H1 (cell line): ENCODE results near the gene URGCP. TPM values are rescaled to one million over a fixed set of nuclear protein-coding genes. Genes with fewer than 3 reads are reported as not detected.

Experiments used
- CTCF ChIA-PET: fragments of 300-600 bp; sonication (Branson Sonifier 250); formaldehyde crosslinking; loops from one replicate; lab custom pipeline; 2021; ENCODE audit not compliant: partially characterized antibody; lab: Charles Lee
- POLR2A ChIA-PET: fragments of 300-600 bp; sonication (Branson Sonifier 250); formaldehyde crosslinking; loops from one replicate; lab custom pipeline; 2021; ENCODE audit warnings: inconsistent platforms; ENCODE audit not compliant: partially characterized antibody; lab: Charles Lee
- DNase-seq, 2 experiments: peaks; one replicate each; pipeline versions ENCODE4 v3.0.0 to v3.0.0-alpha.2; 2010 to 2022; ENCODE audit warnings: low spot score in 2 of 2, low read depth in 1 of 2, mixed read lengths in 1 of 2
- FAIRE-seq: peaks from 2 replicates; lab custom pipeline; 2011; peaks lifted over from hg19 to GRCh38; lab: Jason Lieb, UNC
- H2AFZ ChIP-seq: 2 replicates; pipeline ENCODE4 v1.8.1; 2012; ENCODE audit warnings: low read length, inconsistent platforms
- H2AK5ac ChIP-seq: 2 replicates; pipeline ENCODE4 v1.6.1; 2013; ENCODE audit warnings: low read depth, low read length
- H2BK120ac ChIP-seq: replicated peaks from 2 replicates; pipeline ENCODE3; 2013; ENCODE audit warnings: low read depth, low read length, inconsistent platforms
- H2BK12ac ChIP-seq: 2 replicates; pipeline ENCODE4 v1.6.1; 2013; ENCODE audit warnings: low read depth, low read length
- H2BK15ac ChIP-seq: 2 replicates; pipeline ENCODE4 v1.6.1; 2013; ENCODE audit warnings: low read length
- H2BK20ac ChIP-seq: 2 replicates; pipeline ENCODE4 v1.6.1; 2013; ENCODE audit warnings: low read length
- H2BK5ac ChIP-seq: 2 replicates; pipeline ENCODE4 v1.6.1; 2013; ENCODE audit warnings: low read depth, low read length
- H3K14ac ChIP-seq: 2 replicates; pipeline ENCODE4 v1.6.1; 2013; ENCODE audit warnings: inconsistent platforms; ENCODE audit not compliant: insufficient read length
- H3K18ac ChIP-seq: 2 replicates; pipeline ENCODE4 v1.6.1; 2013; ENCODE audit warnings: low read length; ENCODE audit errors: extremely low read depth
- H3K23ac ChIP-seq: 2 replicates; pipeline ENCODE4 v1.6.1; 2013; ENCODE audit warnings: inconsistent platforms; ENCODE audit not compliant: insufficient read length
- H3K23me2 ChIP-seq: 2 replicates; pipeline ENCODE4 v1.6.1; 2013; ENCODE audit warnings: low read depth, low read length
- H3K27ac ChIP-seq: 2 replicates; pipeline ENCODE4 v1.6.1; 2011; ENCODE audit warnings: low read depth, low read length, inconsistent platforms
- H3K27me3 ChIP-seq, 4 experiments: replicated peaks in 1 of 4; 1 replicate in 1 of 4; 2 replicates in 3 of 4; pipeline versions ENCODE4 v1.6.1 to v1.8.1; 2011 to 2013; ENCODE audit warnings: low read length in 3 of 4, mild to moderate bottlenecking in 3 of 4, inconsistent platforms in 2 of 4, mixed read lengths in 2 of 4, moderate library complexity in 1 of 4; ENCODE audit not compliant: control insufficient read depth in 3 of 4, insufficient read depth in 3 of 4; ENCODE audit errors: extremely low read depth in 1 of 4
- H3K36me3 ChIP-seq, 4 experiments: 2 replicates each; pipeline versions ENCODE4 v1.6.1 to v1.8.1; 2011 to 2013; ENCODE audit warnings: mild to moderate bottlenecking in 4 of 4, low read length in 3 of 4, moderate library complexity in 2 of 4, control low read depth in 1 of 4, inconsistent platforms in 1 of 4; ENCODE audit not compliant: insufficient read depth in 4 of 4, control insufficient read depth in 2 of 4
- H3K4ac ChIP-seq: replicated peaks from 2 replicates; pipeline ENCODE3; 2013; ENCODE audit warnings: low read length, low read depth, mixed read lengths, inconsistent platforms; ENCODE audit not compliant: insufficient read length
- H3K4me1 ChIP-seq, 4 experiments: replicated peaks in 1 of 4; 1 replicate in 1 of 4; 2 replicates in 3 of 4; pipeline versions ENCODE4 v1.6.1 to v1.8.1; 2011 to 2013; ENCODE audit warnings: low read length in 3 of 4, inconsistent platforms in 2 of 4, mixed read lengths in 1 of 4; ENCODE audit not compliant: insufficient read depth in 4 of 4, control insufficient read depth in 3 of 4
- H3K4me2 ChIP-seq, 2 experiments: 2 replicates each; pipeline versions ENCODE4 v1.6.1 to v1.8.1; 2011 to 2013; ENCODE audit warnings: low read depth in 2 of 2, low read length in 2 of 2, control low read depth in 1 of 2, inconsistent platforms in 1 of 2, mild to moderate bottlenecking in 1 of 2; ENCODE audit not compliant: insufficient read depth in 1 of 2
- H3K4me3 ChIP-seq, 4 experiments: fragments of 200-600, 300-600 bp in 1 of 4; sonication (generic), shearing (Covaris generic), sonication (Bioruptor Twin) in 1 of 4; 2 replicates each; pipeline versions ENCODE4 v1.5.1 to v1.8.1; 2011 to 2016; ENCODE audit warnings: low read length in 4 of 4, low read depth in 3 of 4, control low read depth in 2 of 4, inconsistent platforms in 2 of 4, mild to moderate bottlenecking in 2 of 4, mixed read lengths in 1 of 4, moderate library complexity in 1 of 4; ENCODE audit not compliant: insufficient read depth in 2 of 4; ENCODE audit errors: extremely low read depth in 1 of 4
- H3K56ac ChIP-seq: replicated peaks from 2 replicates; pipeline ENCODE3; 2013; ENCODE audit warnings: low read depth, mild to moderate bottlenecking, mixed read lengths, low read length, inconsistent platforms; ENCODE audit not compliant: insufficient read length
- H3K79me1 ChIP-seq: 2 replicates; pipeline ENCODE4 v1.6.1; 2013; ENCODE audit warnings: low read depth, low read length, control low read depth
- H3K79me2 ChIP-seq, 2 experiments: 2 replicates each; pipeline versions ENCODE4 v1.6.1 to v1.8.1; 2012 to 2013; ENCODE audit warnings: low read length in 2 of 2, mild to moderate bottlenecking in 2 of 2, inconsistent platforms in 1 of 2; ENCODE audit not compliant: insufficient read depth in 2 of 2, control insufficient read depth in 1 of 2
- H3K9ac ChIP-seq, 4 experiments: replicated peaks in 1 of 4; 1 replicate in 1 of 4; 2 replicates in 3 of 4; pipeline versions ENCODE4 v1.6.1 to v1.8.1; 2011 to 2013; ENCODE audit warnings: low read depth in 3 of 4, low read length in 3 of 4, control low read depth in 2 of 4, mild to moderate bottlenecking in 2 of 4, moderate library complexity in 2 of 4, inconsistent platforms in 1 of 4; ENCODE audit errors: extremely low read depth in 1 of 4
- H3K9me3 ChIP-seq, 2 experiments: 2 replicates each; pipeline versions ENCODE4 v1.6.1 to v1.8.1; 2012 to 2013; ENCODE audit warnings: mild to moderate bottlenecking in 2 of 2, moderate library complexity in 2 of 2, control low read depth in 1 of 2, inconsistent platforms in 1 of 2, low read depth in 1 of 2, low read length in 1 of 2, mixed read lengths in 1 of 2; ENCODE audit not compliant: insufficient read depth in 2 of 2
- H4K20me1 ChIP-seq, 2 experiments: replicated peaks in 1 of 2; 2 replicates each; pipeline versions ENCODE3 to v1.8.1; 2011 to 2013; ENCODE audit warnings: inconsistent platforms in 2 of 2, low read length in 2 of 2, mild to moderate bottlenecking in 1 of 2; ENCODE audit not compliant: insufficient read depth in 2 of 2, control insufficient read depth in 1 of 2
- H4K5ac ChIP-seq: 2 replicates; pipeline ENCODE4 v1.6.1; 2013; ENCODE audit warnings: low read length, low read depth, mixed read lengths, inconsistent platforms; ENCODE audit not compliant: insufficient read length
- H4K8ac ChIP-seq: 2 replicates; pipeline ENCODE4 v1.8.0; 2013; ENCODE audit warnings: mild to moderate bottlenecking, moderate library complexity, low read length, inconsistent platforms; ENCODE audit not compliant: insufficient read depth; ENCODE audit errors: extremely low read depth
- H4K91ac ChIP-seq: replicated peaks from 2 replicates; pipeline ENCODE3; 2013; ENCODE audit warnings: low read length, mixed read lengths, inconsistent platforms; ENCODE audit not compliant: insufficient read length
- BRCA1 ChIP-seq: IDR thresholded peaks from 2 replicates; pipeline ENCODE4 v1.6.1; 2012; ENCODE audit warnings: low read depth, low read length, improper control_type of control experiment
- CREB1 ChIP-seq: IDR thresholded peaks from 2 replicates; pipeline ENCODE4 v1.6.1; 2012; ENCODE audit warnings: inconsistent platforms
- FOSL1 ChIP-seq: IDR thresholded peaks from 2 replicates; pipeline ENCODE4 v1.6.1; 2011; ENCODE audit warnings: mild to moderate bottlenecking, low read depth, low read length, moderate library complexity; ENCODE audit not compliant: insufficient read depth
- JUN ChIP-seq: IDR thresholded peaks from 2 replicates; pipeline ENCODE4 v1.6.1; 2011; ENCODE audit warnings: low read depth, mild to moderate bottlenecking, improper control_type of control experiment, low read length
- JUND ChIP-seq: IDR thresholded peaks from 2 replicates; pipeline ENCODE4 v1.6.1; 2011; ENCODE audit warnings: mild to moderate bottlenecking, improper control_type of control experiment, low read length
- NANOG ChIP-seq: IDR thresholded peaks from 2 replicates; pipeline ENCODE4 v1.6.1; 2011; ENCODE audit warnings: low read length, low read depth, mild to moderate bottlenecking, inconsistent platforms; ENCODE audit not compliant: insufficient read depth, poor library complexity, severe bottlenecking
- NRF1 ChIP-seq: IDR thresholded peaks from 2 replicates; pipeline ENCODE4 v1.6.1; 2011; ENCODE audit warnings: mild to moderate bottlenecking, low read depth, low read length, improper control_type of control experiment
- POLR2A ChIP-seq, 2 experiments: IDR thresholded peaks; 1 replicate in 1 of 2; 2 replicates in 1 of 2; pipeline ENCODE4 v1.6.1; 2011; ENCODE audit warnings: low read depth in 2 of 2, low read length in 2 of 2, mild to moderate bottlenecking in 2 of 2; ENCODE audit errors: control extremely low read depth in 1 of 2
- RXRA ChIP-seq: IDR thresholded peaks from 2 replicates; pipeline ENCODE4 v1.6.1; 2011; ENCODE audit warnings: low read depth, mild to moderate bottlenecking, low read length, moderate library complexity; ENCODE audit not compliant: insufficient read depth
- SAP30 ChIP-seq: fragments of 300-600 bp; sonication (generic); IDR thresholded peaks from 2 replicates; pipeline ENCODE4 v1.7.1; 2012; ENCODE audit warnings: low read length, moderate library complexity, mild to moderate bottlenecking, inconsistent platforms; ENCODE audit not compliant: insufficient read depth, insufficient replicate concordance
- SIX5 ChIP-seq: IDR thresholded peaks from 2 replicates; pipeline ENCODE4 v1.6.1; 2011; ENCODE audit warnings: mild to moderate bottlenecking, low read depth, low read length
- SP4 ChIP-seq: IDR thresholded peaks from 2 replicates; pipeline ENCODE4 v1.6.1; 2012; ENCODE audit warnings: low read length, inconsistent platforms
- TBP ChIP-seq: IDR thresholded peaks from 2 replicates; pipeline ENCODE4 v1.6.1; 2011; ENCODE audit warnings: low read depth, low read length, improper control_type of control experiment
- ZNF274 ChIP-seq: IDR thresholded peaks from 2 replicates; pipeline ENCODE4 v1.7.0; 2012; ENCODE audit warnings: low read length, borderline replicate concordance; ENCODE audit errors: extremely low read depth
- WGBS, 2 experiments: shearing (Covaris generic) in 1 of 2; methylation state at CpG; one replicate each; pipeline versions ENCODE4 v1.1.6 to v1.1.7; 2013 to 2015; ENCODE audit warnings: low lambda C conversion rate in 2 of 2, mixed read lengths in 2 of 2, inconsistent platforms in 1 of 2, low coverage in 1 of 2, missing lambda C conversion rate in 1 of 2; ENCODE audit not compliant: insufficient replicate concordance in 2 of 2, insufficient coverage in 1 of 2, insufficient read length in 1 of 2; ENCODE audit errors: extremely low coverage in 1 of 2, missing lambda C conversion rate in 1 of 2; 5-methylcytosine and 5-hydroxymethylcytosine counted together
- polyA plus RNA-seq, 7 experiments: library from polyadenylated mRNA; depleted of rRNA in 3 of 7; stranded (reverse) in 5 of 7; unstranded in 2 of 7; fragments of >200 nt in 5 of 7; fragments of 200-250 nt in 2 of 7; gene quantifications; 1 replicate in 5 of 7; 2 replicates in 1 of 7; 4 replicates in 1 of 7; pipeline versions ENCODE4 v1.2.1 to v1.2.3, GENCODE V29; 2011 to 2013; ENCODE audit warnings: missing spikeins in 2 of 7, mixed read lengths in 2 of 7
- total RNA-seq: library from RNA; stranded (reverse); fragmentation: NEBNext Ultra II Directional; extraction: Animal tissue kit (Norgen Biotek cat#: 25700); gene quantifications from 2 replicates; pipeline ENCODE4 v1.2.1, GENCODE V29; 2021
- TF ChIP-seq, protein P1 (sequence below): IDR thresholded peaks from 2 replicates; pipeline ENCODE4 v1.6.1; 2011; ENCODE audit warnings: low read depth, mild to moderate bottlenecking, low read length; ENCODE audit not compliant: insufficient read depth

The URGCP gene
- total and polyA plus RNA-seq, 2 of the 8 experiments (the other 6 are each of a cell fraction or from before 2014, with no cell fraction given) = 9.0 to 18.7 TPM

DNA sequence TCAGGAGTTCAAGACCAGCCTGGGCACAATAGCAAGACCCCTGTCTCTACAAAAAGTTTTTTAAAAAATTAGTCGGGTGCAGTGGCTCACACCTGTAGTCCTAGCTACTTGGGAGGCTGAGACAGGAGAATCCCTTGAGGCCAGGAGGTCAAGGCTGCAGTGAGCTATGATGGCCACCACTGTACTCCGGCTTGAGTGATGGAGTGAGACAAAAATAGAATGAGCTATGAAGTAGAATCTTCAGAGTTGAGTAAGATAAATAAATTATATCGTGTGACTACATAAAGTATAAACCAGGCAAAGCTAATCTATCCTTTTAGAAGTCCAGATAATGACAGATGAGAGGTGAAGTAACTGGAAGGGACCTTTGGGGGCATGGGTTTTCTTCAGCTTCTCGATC, 21.8 kb downstream of the URGCP start:
- no peak overlapping the region for H4K91ac ChIP-seq
- CTCF ChIA-PET = interaction anchor here (0.7 kb wide), 1 partner anchor 1080 kb away, joined by 3 read pairs; no protein-coding TSS in a partner anchor
- no peak overlapping the region for H2AFZ ChIP-seq
- H3K4me3 ChIP-seq = no peak overlapping the region
- H3K9ac ChIP-seq = no peak overlapping the region
- FAIRE-seq = no peak
- H4K5ac ChIP-seq = no peak overlapping the region
- H3K4ac ChIP-seq = no peak overlapping the region
- H3K56ac ChIP-seq = no peak overlapping the region
- no peaks in the 10 kb centered on the region for H3K23me2 ChIP-seq
- no peaks in the 10 kb centered on the region for H3K79me2 ChIP-seq
- peaks cover 0 to 3% of the 10 kb centered on the region in 2 experiments for H4K20me1 ChIP-seq
- H3K14ac ChIP-seq = no peak overlapping the region
- H2AK5ac ChIP-seq = no peak overlapping the region
- H3K18ac ChIP-seq = no peak overlapping the region
- POLR2A ChIA-PET = interaction anchor here (0.6 to 0.7 kb wide), 2 partner anchors 9 to 116 kb away, joined by 3 read pairs; no protein-coding TSS in a partner anchor
- H2BK15ac ChIP-seq = no peak overlapping the region
- DNase-seq = no peak
- no peaks in the 10 kb centered on the region for H3K79me1 ChIP-seq
- no peak overlapping the region for H4K8ac ChIP-seq
- H2BK12ac ChIP-seq = no peak overlapping the region
- H2BK5ac ChIP-seq = no peak overlapping the region
- no peak overlapping the region for H3K4me2 ChIP-seq
- H3K27ac ChIP-seq = no peak overlapping the region
- no peaks in the 10 kb centered on the region for H3K36me3 ChIP-seq
- no peak overlapping the region for H3K23ac ChIP-seq
- 97% methylated on average over 4 of the region's 4 CpGs; no CpG with 5 or more reads in 1 of the 2 experiments for WGBS, 2 experiments
- H3K4me1 ChIP-seq = peaks cover 1 to 4% (median 2%) of the 10 kb centered on the region in 4 experiments; a peak in 3 of 7 replicates
- no peak overlapping the region for H2BK20ac ChIP-seq
- H3K9me3 ChIP-seq = no peaks in the 10 kb centered on the region
- H3K27me3 ChIP-seq = no peaks in the 10 kb centered on the region
- H2BK120ac ChIP-seq = no peak overlapping the region
- TF ChIP-seq NRF1 (no peak), JUND (no peak), SP4 (no peak), POLR2A (IDR thresholded peaks at IDR 0.05; ENCODE audit: control extremely low read depth in 1 of 2, low read depth in 2 of 2, low read length in 2 of 2) (no peak), FOSL1 (no peak), JUN (no peak), ZNF274 (no peak), SIX5 (no peak), RXRA (no peak), SAP30 (no peak), NANOG (no peak), TBP (no peak), BRCA1 (no peak), CREB1 (no peak)
- TF ChIP-seq, protein P1, sequence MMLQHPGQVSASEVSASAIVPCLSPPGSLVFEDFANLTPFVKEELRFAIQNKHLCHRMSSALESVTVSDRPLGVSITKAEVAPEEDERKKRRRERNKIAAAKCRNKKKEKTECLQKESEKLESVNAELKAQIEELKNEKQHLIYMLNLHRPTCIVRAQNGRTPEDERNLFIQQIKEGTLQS = no peak
